Hepatocyte (in vitro differentiated cells): ENCODE measurements around the gene GPM6B.

Source experiments
- EZH2 ChIP-seq: fragments of 200-600 bp; sonication (generic); IDR thresholded peaks from 2 replicates; pipeline ENCODE4 v1.6.1; 2016; ENCODE audit warnings: antibody characterized with exemption, mild to moderate bottlenecking, borderline replicate concordance
- EZH2phosphoT487 ChIP-seq: fragments of 200-600 bp; sonication (generic); IDR thresholded peaks from one replicate; pipeline ENCODE4 v1.6.1; 2018; ENCODE audit warnings: antibody characterized with exemption, mild to moderate bottlenecking, low read depth, moderate library complexity; ENCODE audit not compliant: unreplicated experiment, severe bottlenecking
- TF ChIP-seq, protein P1 (sequence below): fragments of 200-600 bp; sonication (generic); IDR thresholded peaks from 2 replicates; pipeline ENCODE4 v1.5.1; 2016; ENCODE audit warnings: antibody characterized with exemption, mild to moderate bottlenecking; ENCODE audit not compliant: poor library complexity

DNA sequence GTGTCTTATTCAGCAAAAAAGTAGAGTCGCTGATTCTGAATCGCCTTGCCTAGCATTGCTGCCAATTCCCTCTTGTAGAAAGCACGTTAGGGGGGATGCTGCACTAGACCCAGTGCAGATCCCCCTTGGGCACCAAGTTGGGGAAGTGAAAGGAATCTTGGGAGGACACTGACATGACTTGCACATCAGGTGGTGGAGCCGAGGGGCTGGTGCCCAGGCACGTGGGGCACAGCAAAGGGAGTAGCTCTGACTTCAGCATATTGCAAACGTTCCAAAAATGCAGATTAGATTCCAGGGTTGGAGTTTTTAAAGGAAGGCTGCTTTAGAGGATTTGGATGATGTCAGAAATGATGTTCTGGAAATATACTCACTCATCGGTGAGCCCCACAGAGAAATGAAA is 47.4 kb upstream of the GPM6B start:
- TF ChIP-seq, protein P1, sequence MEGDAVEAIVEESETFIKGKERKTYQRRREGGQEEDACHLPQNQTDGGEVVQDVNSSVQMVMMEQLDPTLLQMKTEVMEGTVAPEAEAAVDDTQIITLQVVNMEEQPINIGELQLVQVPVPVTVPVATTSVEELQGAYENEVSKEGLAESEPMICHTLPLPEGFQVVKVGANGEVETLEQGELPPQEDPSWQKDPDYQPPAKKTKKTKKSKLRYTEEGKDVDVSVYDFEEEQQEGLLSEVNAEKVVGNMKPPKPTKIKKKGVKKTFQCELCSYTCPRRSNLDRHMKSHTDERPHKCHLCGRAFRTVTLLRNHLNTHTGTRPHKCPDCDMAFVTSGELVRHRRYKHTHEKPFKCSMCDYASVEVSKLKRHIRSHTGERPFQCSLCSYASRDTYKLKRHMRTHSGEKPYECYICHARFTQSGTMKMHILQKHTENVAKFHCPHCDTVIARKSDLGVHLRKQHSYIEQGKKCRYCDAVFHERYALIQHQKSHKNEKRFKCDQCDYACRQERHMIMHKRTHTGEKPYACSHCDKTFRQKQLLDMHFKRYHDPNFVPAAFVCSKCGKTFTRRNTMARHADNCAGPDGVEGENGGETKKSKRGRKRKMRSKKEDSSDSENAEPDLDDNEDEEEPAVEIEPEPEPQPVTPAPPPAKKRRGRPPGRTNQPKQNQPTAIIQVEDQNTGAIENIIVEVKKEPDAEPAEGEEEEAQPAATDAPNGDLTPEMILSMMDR, result no peak
- no peak for TF ChIP-seq EZH2
- TF ChIP-seq EZH2phosphoT487, result no peak
